Left ventricle myocardium inferior (tissue), 1 donor: Measurements from ENCODE around the gene LIN54. TPM values are rescaled to one million over a fixed set of nuclear protein-coding genes. Genes with fewer than 3 reads are reported as not detected.

Experiments used
- DNase-seq: peaks from one replicate; pipeline ENCODE4 v3.0.0-alpha.2; 2020
- H3K27ac ChIP-seq: fragments of 200-600 bp; replicated peaks from 2 replicates; pipeline ENCODE4 v1.8.0; 2021
- H3K27me3 ChIP-seq: fragments of 200-600 bp; 2 replicates; pipeline ENCODE4 v1.8.0; 2021; ENCODE audit warnings: low read depth
- H3K36me3 ChIP-seq: fragments of 200-600 bp; 2 replicates; pipeline ENCODE4 v1.8.0; 2021
- H3K4me1 ChIP-seq: fragments of 200-600 bp; 2 replicates; pipeline ENCODE4 v1.8.0; 2021
- H3K4me3 ChIP-seq: fragments of 200-600 bp; 2 replicates; pipeline ENCODE4 v1.8.0; 2021; ENCODE audit warnings: mild to moderate bottlenecking, moderate library complexity
- H3K9me3 ChIP-seq: fragments of 200-600 bp; replicated peaks from 2 replicates; pipeline ENCODE4 v1.8.0; 2021
- CTCF ChIP-seq: fragments of 200-600 bp; IDR thresholded peaks from 2 replicates; pipeline ENCODE4 v1.8.0; 2021; ENCODE audit warnings: antibody characterized with exemption, mild to moderate bottlenecking, borderline replicate concordance
- intact Hi-C: fragments of 100-400 bp; cut with micrococcal nuclease; formaldehyde crosslinking; loops from one replicate; pipeline ENCODE4 v1.11.0; 2022
- total RNA-seq: library from RNA; stranded (reverse); fragmentation: NEBNext Ultra II Directional; extraction: Animal tissue kit (Norgen Biotek cat#: 25700); gene quantifications from one replicate; pipeline ENCODE4 v1.2.1, GENCODE V29; 2021
- donor health status: DM: no; HTN: yes; CAD: no; lungs with severe emphysema.

LIN54 gene
- total RNA-seq, 1 donor from 2014 or later, result 6.2 TPM

- Histone ChIP-seq H3K27ac (peak overlapping the region; percentile 87), H3K4me3 (peak overlapping the region; percentile 97), H3K36me3 (no peaks in the 10 kb centered on the region), H3K27me3 (no peaks in the 10 kb centered on the region), H3K4me1 (peaks cover 42% of the 10 kb centered on the region), H3K9me3 (no peaks in the 10 kb centered on the region)
- intact Hi-C loops, result no loop called here
- no peak for DNase-seq
- no peak for TF ChIP-seq CTCF
Measured at GRCh38 chr4:83013420-83013867, 2.8 kb upstream of the LIN54 start.

GRCh38 chr4:83012687-83013419, 2.2 kb upstream of the LIN54 start:
- H3K36me3 ChIP-seq, result no peaks in the 10 kb centered on the region
- H3K9me3 ChIP-seq, result no peaks in the 10 kb centered on the region
- peak; percentile 67 for TF ChIP-seq CTCF
- peak overlapping the region; percentile 87 for H3K27ac ChIP-seq
- peak; percentile 97 for DNase-seq
- intact Hi-C loops, result no loop called here
- peak overlapping the region; percentile 97 for H3K4me3 ChIP-seq
- H3K4me1 ChIP-seq, result peaks cover 44% of the 10 kb centered on the region
- no peaks in the 10 kb centered on the region for H3K27me3 ChIP-seq

- no peak for TF ChIP-seq CTCF
- H3K9me3 ChIP-seq, result no peaks in the 10 kb centered on the region
- peak overlapping the region; percentile 87 for H3K27ac ChIP-seq
- no peaks in the 10 kb centered on the region for H3K27me3 ChIP-seq
- peaks cover 44% of the 10 kb centered on the region for H3K4me1 ChIP-seq
- peak overlapping the region; percentile 97 for H3K4me3 ChIP-seq
- intact Hi-C loops, result no loop called here
- peak; percentile 20 for DNase-seq
- H3K36me3 ChIP-seq, result no peaks in the 10 kb centered on the region
Measured at GRCh38 chr4:83012200-83012686, 1.6 kb upstream of the LIN54 start.

- DNase-seq, result no peak
- no peaks in the 10 kb centered on the region for H3K36me3 ChIP-seq
- peak overlapping the region; percentile 97 for H3K4me3 ChIP-seq
- no peaks in the 10 kb centered on the region for H3K27me3 ChIP-seq
- TF ChIP-seq CTCF, result no peak
- no peaks in the 10 kb centered on the region for H3K9me3 ChIP-seq
- H3K4me1 ChIP-seq, result peaks cover 44% of the 10 kb centered on the region
- peak overlapping the region; percentile 87 for H3K27ac ChIP-seq
- intact Hi-C loops, result no loop called here
Measured at GRCh38 chr4:83011689-83012199, 1.1 kb upstream of the LIN54 start.

- Histone ChIP-seq H3K4me1 (peaks cover 44% of the 10 kb centered on the region), H3K4me3 (peak overlapping the region; percentile 97), H3K36me3 (no peaks in the 10 kb centered on the region), H3K27ac (peak overlapping the region; percentile 87), H3K9me3 (no peaks in the 10 kb centered on the region), H3K27me3 (no peaks in the 10 kb centered on the region)
- intact Hi-C loops, result no loop called here
- DNase-seq, result no peak
- TF ChIP-seq CTCF, result no peak
Measured at GRCh38 chr4:83010111-83010521, 507 bp downstream of the LIN54 start.
